B cell (primary cell): Measurements from ENCODE around the gene ITGA2B. TPM values are rescaled to one million over a fixed set of nuclear protein-coding genes. Genes with fewer than 3 reads are reported as not detected.

Experiments used
- ATAC-seq: fragments of 200-7000 bp; cut with Tn5 transposase; one replicate; pipeline ENCODE4 v1.10.0; 2021; ENCODE audit warnings: low read depth, mild to moderate bottlenecking, moderate number of reproducible peaks, moderate library complexity
- CTCF ChIA-PET: fragments of 350-600 bp; sonication (Branson Sonifier 250); formaldehyde crosslinking; loops from one replicate; lab custom pipeline; 2021; ENCODE audit warnings: antibody characterized with exemption, inconsistent platforms; lab: Charles Lee
- POLR2A ChIA-PET: fragments of 350-600 bp; sonication (Branson Sonifier 250); formaldehyde crosslinking; loops from one replicate; lab custom pipeline; 2021; ENCODE audit warnings: antibody characterized with exemption; lab: Charles Lee
- DNase-seq: peaks from one replicate; pipeline ENCODE4 v3.0.0; 2013
- H2AFZ ChIP-seq: 2 replicates; pipeline ENCODE4 v1.6.1; 2012; ENCODE audit warnings: mild to moderate bottlenecking, low read depth, low read length; ENCODE audit not compliant: insufficient read depth, poor library complexity, severe bottlenecking
- H3K27ac ChIP-seq, 2 donors: 1 replicate in 1 of 2; 2 replicates in 1 of 2; pipeline ENCODE4 v1.5.1; 2012 to 2013; ENCODE audit warnings: low read length in 2 of 2, mild to moderate bottlenecking in 2 of 2, moderate library complexity in 1 of 2
- H3K27me3 ChIP-seq, 4 experiments: fragments of 200-600 bp in 1 of 4; sonication (generic) in 1 of 4; replicated peaks in 1 of 4; 1 replicate in 2 of 4; 2 replicates in 2 of 4; pipeline versions ENCODE4 v1.6.1 to v1.7.0; 2013 to 2016; ENCODE audit warnings: low read length in 3 of 4, mild to moderate bottlenecking in 2 of 4, mixed read lengths in 1 of 4, moderate library complexity in 1 of 4; ENCODE audit not compliant: insufficient read depth in 4 of 4, control insufficient read depth in 3 of 4; ENCODE audit errors: control extremely low read depth in 1 of 4
- H3K36me3 ChIP-seq, 2 experiments: replicated peaks in 1 of 2; 1 replicate in 1 of 2; 2 replicates in 1 of 2; pipeline versions ENCODE4 v1.6.1 to v1.7.1; 2013; ENCODE audit warnings: low read length in 1 of 2; ENCODE audit not compliant: insufficient read depth in 2 of 2, control insufficient read depth in 1 of 2; ENCODE audit errors: control extremely low read depth in 1 of 2, extremely low read depth in 1 of 2
- H3K4me1 ChIP-seq, 2 donors: fragments of 200-600 bp in 1 of 2; sonication (generic) in 1 of 2; 1 replicate in 1 of 2; 2 replicates in 1 of 2; pipeline versions ENCODE4 v1.5.1 to v1.6.1; 2013 to 2017; ENCODE audit warnings: low read length in 2 of 2; ENCODE audit not compliant: control insufficient read depth in 2 of 2, insufficient read depth in 2 of 2
- H3K4me2 ChIP-seq: replicated peaks from 2 replicates; pipeline ENCODE3; 2012; ENCODE audit warnings: mild to moderate bottlenecking, low read depth, low read length; ENCODE audit not compliant: poor library complexity, severe bottlenecking
- H3K4me3 ChIP-seq, 5 experiments: fragments of 200-600 bp in 1 of 5; sonication (generic) in 1 of 5; 1 replicate in 3 of 5; 2 replicates in 2 of 5; pipeline versions ENCODE4 v1.5.1 to v1.7.0; 2011 to 2016; ENCODE audit warnings: low read length in 4 of 5, mild to moderate bottlenecking in 4 of 5, low read depth in 2 of 5, control low read depth in 1 of 5, moderate library complexity in 1 of 5; ENCODE audit not compliant: insufficient read depth in 1 of 5; ENCODE audit errors: control extremely low read depth in 1 of 5, extremely low read depth in 1 of 5
- H3K79me2 ChIP-seq: fragments of 200-600 bp; sonication (generic); one replicate; pipeline ENCODE4 v1.6.0; 2016; ENCODE audit warnings: low read length; ENCODE audit not compliant: control insufficient read depth, insufficient read depth
- H3K9ac ChIP-seq: fragments of 200-600 bp; sonication (generic); 2 replicates; pipeline ENCODE4 v1.6.1; 2017; ENCODE audit warnings: mild to moderate bottlenecking, low read length, moderate library complexity
- H3K9me3 ChIP-seq, 3 donors: one replicate each; pipeline versions ENCODE4 v1.6.1 to v1.7.1; 2013; ENCODE audit warnings: low read length in 2 of 3; ENCODE audit not compliant: control insufficient read depth in 2 of 3, insufficient read depth in 1 of 3; ENCODE audit errors: control extremely low read depth in 1 of 3
- H4K20me1 ChIP-seq: 2 replicates; pipeline ENCODE4 v1.6.0; 2012; ENCODE audit warnings: mild to moderate bottlenecking, low read length; ENCODE audit not compliant: insufficient read depth, control insufficient read depth, poor library complexity, severe bottlenecking
- H3K27ac Mint-ChIP-seq: one replicate; pipeline ENCODE4 v1.8.0; 2021; ENCODE audit warnings: mixed read lengths
- H3K27me3 Mint-ChIP-seq: one replicate; pipeline ENCODE4 v1.8.0; 2021; ENCODE audit warnings: mixed read lengths
- H3K4me1 Mint-ChIP-seq: one replicate; pipeline ENCODE4 v1.8.0; 2021; ENCODE audit warnings: mixed read lengths
- H3K4me3 Mint-ChIP-seq: one replicate; pipeline ENCODE4 v1.8.0; 2021; ENCODE audit warnings: mixed read lengths
- H3K9me3 Mint-ChIP-seq: one replicate; pipeline ENCODE4 v1.8.0; 2022; ENCODE audit warnings: mixed read lengths; ENCODE audit not compliant: insufficient read depth
- EZH2 ChIP-seq: IDR thresholded peaks from 2 replicates; pipeline ENCODE4 v1.6.1; 2012; ENCODE audit warnings: borderline replicate concordance, low read depth, mild to moderate bottlenecking, moderate library complexity, low read length; ENCODE audit not compliant: insufficient read depth, poor library complexity, severe bottlenecking
- WGBS: methylation state at CpG from one replicate; pipeline ENCODE4 v1.1.5; 2013; ENCODE audit warnings: missing lambda C conversion rate; ENCODE audit not compliant: insufficient coverage; 5-methylcytosine and 5-hydroxymethylcytosine counted together
- intact Hi-C: fragments of 100-400 bp; cut with micrococcal nuclease; formaldehyde crosslinking; loops from one replicate; pipeline ENCODE4 v1.10.0; 2022
- polyA plus RNA-seq: library from polyadenylated mRNA; depleted of rRNA; stranded (reverse); fragments of >200 nt; gene quantifications from 2 replicates; pipeline ENCODE4 v1.2.3, GENCODE V29; 2012
- total RNA-seq, 2 donors: library from RNA; stranded (reverse); fragments of 120-200 nt in 1 of 2; gene quantifications; 1 replicate in 1 of 2; 2 replicates in 1 of 2; pipeline versions ENCODE4 v1.2.3 to v1.2.4, GENCODE V29; 2013 to 2022
- TF ChIP-seq, protein P1 (sequence below): fragments of 200-600 bp; IDR thresholded peaks from one replicate; pipeline ENCODE4 v1.8.0; 2022; ENCODE audit warnings: antibody characterized with exemption, mild to moderate bottlenecking

Gene ITGA2B
- total and polyA plus RNA-seq, 2 donors (not counting 1 experiment from before 2014, with no cell fraction given), result 0.15 to 0.20 TPM

DNA sequence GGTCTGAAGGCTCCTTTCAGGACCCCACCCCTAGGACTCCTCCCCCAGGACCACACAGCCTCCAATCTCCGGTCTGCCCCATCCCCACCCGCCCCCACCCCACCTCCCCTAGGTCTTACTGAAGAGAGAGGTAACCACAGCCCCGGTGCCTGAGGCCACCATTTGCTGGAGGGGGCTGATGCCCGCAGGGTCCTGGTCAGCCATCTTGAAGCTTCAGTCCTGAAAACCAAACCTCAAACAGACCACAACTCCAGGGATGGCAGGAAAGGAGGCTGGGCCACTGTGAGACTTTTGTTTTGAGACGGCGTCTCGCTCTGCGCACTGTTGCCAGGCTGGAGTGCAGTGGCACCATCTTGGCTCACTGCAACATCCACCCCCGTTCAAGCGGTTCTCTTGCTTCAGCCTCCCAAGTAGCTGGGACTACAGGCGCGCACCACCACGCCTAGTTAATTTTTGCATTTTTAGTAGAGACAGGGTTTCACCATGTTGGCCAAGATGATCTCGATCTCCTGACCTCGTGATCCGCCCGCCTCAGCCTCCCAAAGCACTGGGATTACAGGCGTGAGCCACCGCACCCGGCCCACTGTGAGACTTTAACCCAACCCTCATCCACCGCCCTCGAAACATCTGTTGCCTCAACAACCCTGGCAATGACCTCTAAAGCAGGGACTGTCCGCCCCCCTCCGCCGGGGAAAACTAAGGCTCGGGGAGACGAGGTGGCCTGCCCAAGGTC lies 65.9 kb downstream of the ITGA2B start:
- Histone ChIP-seq H3K36me3 (peaks cover 0 to 32% of the 10 kb centered on the region in 2 experiments), H3K79me2 (peaks cover 11% of the 10 kb centered on the region), H3K27me3 (no peaks in the 10 kb centered on the region), H4K20me1 (peaks cover 12% of the 10 kb centered on the region), H3K4me2 (peak overlapping the region; percentile 99), H2AFZ (peak overlapping the region; percentile 70), H3K9me3 (no peaks in the 10 kb centered on the region), H3K27ac (no peak overlapping the region), H3K9ac (peak overlapping the region; percentile 90), H3K4me3 (peak overlapping the region; percentile 21 to 85 (median 81)), H3K4me1 (peaks cover 9 to 30% of the 10 kb centered on the region in 2 donors)
- ATAC-seq (no peak), DNase-seq (no peak)
- H3K4me3 Mint-ChIP-seq, result peak overlapping the region; percentile 85
- 73% methylated on average over 21 of the region's 27 CpGs for WGBS
- CTCF ChIA-PET, result interaction anchor here (1.0 to 2.6 kb wide), 7 partner anchors 22 to 113 kb away, joined by 3 to 14 read pairs (median 3); partner anchors contain the start of gene GRN
- no peaks in the 10 kb centered on the region for H3K27me3 Mint-ChIP-seq
- intact Hi-C loops, result loop anchor here (1.0 to 2.0 kb wide), 8 partner anchors 15 to 253 kb away; partner anchors contain the start of genes G6PC3, GRN, HROB and RUNDC3A
- no peaks in the 10 kb centered on the region for H3K9me3 Mint-ChIP-seq
- POLR2A ChIA-PET, result interaction anchor here (1.3 to 1.7 kb wide), 2 partner anchors 103 to 114 kb away, joined by 5 to 17 read pairs; partner anchors contain the start of gene UBTF
- TF ChIP-seq, protein P1, sequence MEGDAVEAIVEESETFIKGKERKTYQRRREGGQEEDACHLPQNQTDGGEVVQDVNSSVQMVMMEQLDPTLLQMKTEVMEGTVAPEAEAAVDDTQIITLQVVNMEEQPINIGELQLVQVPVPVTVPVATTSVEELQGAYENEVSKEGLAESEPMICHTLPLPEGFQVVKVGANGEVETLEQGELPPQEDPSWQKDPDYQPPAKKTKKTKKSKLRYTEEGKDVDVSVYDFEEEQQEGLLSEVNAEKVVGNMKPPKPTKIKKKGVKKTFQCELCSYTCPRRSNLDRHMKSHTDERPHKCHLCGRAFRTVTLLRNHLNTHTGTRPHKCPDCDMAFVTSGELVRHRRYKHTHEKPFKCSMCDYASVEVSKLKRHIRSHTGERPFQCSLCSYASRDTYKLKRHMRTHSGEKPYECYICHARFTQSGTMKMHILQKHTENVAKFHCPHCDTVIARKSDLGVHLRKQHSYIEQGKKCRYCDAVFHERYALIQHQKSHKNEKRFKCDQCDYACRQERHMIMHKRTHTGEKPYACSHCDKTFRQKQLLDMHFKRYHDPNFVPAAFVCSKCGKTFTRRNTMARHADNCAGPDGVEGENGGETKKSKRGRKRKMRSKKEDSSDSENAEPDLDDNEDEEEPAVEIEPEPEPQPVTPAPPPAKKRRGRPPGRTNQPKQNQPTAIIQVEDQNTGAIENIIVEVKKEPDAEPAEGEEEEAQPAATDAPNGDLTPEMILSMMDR, result no peak
- no peak for TF ChIP-seq EZH2
- H3K4me1 Mint-ChIP-seq, result peaks cover 31% of the 10 kb centered on the region
- H3K27ac Mint-ChIP-seq, result peak overlapping the region; percentile 15
